NOMO-1 (cell line): Measurements from ENCODE around the gene LYZ.
A peak's percentile ranks its signal among the peaks of the same experiment; 100 is the strongest.
"Not testable (repeated sequence)": the region's sequence is repeated elsewhere in the genome, so short reads cannot be mapped to it uniquely, and the experiment has no call there.

Experiments
- DNase-seq, 2 experiments: peaks; one replicate each; lab custom pipeline; 2025; ENCODE audit not compliant: unreplicated experiment in 2 of 2; lab: John Stamatoyannopoulos, UW

The LYZ gene

GRCh38 chr12:69348162-69348938, at the start of gene LYZ:
LYZ (plus strand) TSS chr12:69348381; CDS start chr12:69348409, 28 bp downstream.
- peak; percentile 95 to 97 for DNase-seq

- DNase-seq = no peak
Observed at GRCh38 chr12:69298947-69299346, 49.2 kb upstream of the LYZ start.

GRCh38 chr12:69304284-69304683, 43.9 kb upstream of the LYZ start:
- no peak for DNase-seq

GRCh38 chr12:69309461-69309860, 38.7 kb upstream of the LYZ start:
- DNase-seq = no peak

- DNase-seq = no peak
Observed at GRCh38 chr12:69313209-69313608, 35.0 kb upstream of the LYZ start.

- not testable (repeated sequence) for DNase-seq
Observed at GRCh38 chr12:69316784-69317183, 31.4 kb upstream of the LYZ start.

GRCh38 chr12:69317233-69317632, 30.9 kb upstream of the LYZ start:
- not testable (repeated sequence) for DNase-seq

- DNase-seq = no peak
Observed at GRCh38 chr12:69318225-69318624, 30.0 kb upstream of the LYZ start.

GRCh38 chr12:69321351-69321750, 26.8 kb upstream of the LYZ start:
- peak; percentile 44 to 90 for DNase-seq

- peak in 1 of 2 experiments; percentile 85 for DNase-seq
Observed at GRCh38 chr12:69324797-69325466, 23.2 kb upstream of the LYZ start.

GRCh38 chr12:69328426-69328825, 19.8 kb upstream of the LYZ start:
- DNase-seq = no peak

GRCh38 chr12:69329669-69330428, 18.3 kb upstream of the LYZ start:
- DNase-seq = peak; percentile 64 to 83

GRCh38 chr12:69330475-69331473, 17.4 kb upstream of the LYZ start:
- peak in 1 of 2 experiments; percentile 48 for DNase-seq

- DNase-seq = peak in 1 of 2 experiments; percentile 53
Observed at GRCh38 chr12:69331519-69331908, 16.7 kb upstream of the LYZ start.

GRCh38 chr12:69331909-69332684, 16.1 kb upstream of the LYZ start:
- no peak for DNase-seq

- no peak for DNase-seq
Observed at GRCh38 chr12:69332815-69333358, 15.3 kb upstream of the LYZ start.

GRCh38 chr12:69334158-69334557, 14.0 kb upstream of the LYZ start:
- no peak for DNase-seq

GRCh38 chr12:69337311-69338090, 10.7 kb upstream of the LYZ start:
- DNase-seq = no peak
